Measurements from ENCODE around the gene CTBP2.

- TF ChIP-seq POLR2AphosphoS5 (IDR thresholded peaks at IDR 0.05): no peak
- no peak for TF ChIP-seq POLR2A (IDR thresholded peaks at IDR 0.05)
- TF ChIP-seq CTCF (IDR thresholded peaks at IDR 0.05): no peak
Observed at GRCh38 chr10:124994573-124995473, 165.5 kb downstream of the CTBP2 start.

All from gastroesophageal sphincter (tissue), 3 donors.